Measurements from ENCODE around the gene CD300LD.

Gene CD300LD

DNA sequence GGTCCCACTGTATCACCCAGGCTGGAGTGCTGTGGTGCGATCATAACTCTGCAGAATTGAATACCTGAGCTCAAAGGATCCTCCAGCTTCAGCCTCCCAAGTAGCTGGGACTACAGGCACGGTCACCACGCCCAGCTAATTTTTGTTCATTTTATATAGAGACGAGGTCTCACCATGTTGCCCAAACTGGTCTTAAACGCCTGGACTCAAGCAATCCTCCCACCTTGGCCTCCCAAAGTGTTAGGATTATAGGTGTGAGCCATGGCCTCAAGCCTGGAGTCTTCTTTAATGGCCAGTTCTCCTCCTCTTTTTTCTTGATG is 61.3 kb downstream of the CD300LD start:
- Histone ChIP-seq H3K79me2 (ENCODE audit: control insufficient read depth, insufficient read depth, low read length) (no peaks in the 10 kb centered on the region), H2AK5ac (ENCODE audit: low read length) (no peak overlapping the region), H3K79me1 (ENCODE audit: low read length) (no peaks in the 10 kb centered on the region), H3K18ac (ENCODE audit: low read length) (no peak overlapping the region), H3K4me3 (ENCODE audit: low read length) (no peak overlapping the region), H3K56ac (ENCODE audit: low read length) (no peak overlapping the region), H4K5ac (ENCODE audit: low read length) (no peak overlapping the region), H3K4me1 (ENCODE audit: control insufficient read depth, low read depth, low read length) (no peaks in the 10 kb centered on the region), H3K4ac (ENCODE audit: low read depth, low read length) (no peak overlapping the region), H2BK5ac (ENCODE audit: low read length) (no peak overlapping the region), H3K9ac (ENCODE audit: low read length) (no peak overlapping the region), H3K36me3 (ENCODE audit: control insufficient read depth, insufficient read depth, low read length) (no peaks in the 10 kb centered on the region), H2BK15ac (replicated peaks; ENCODE audit: low read depth) (no peak overlapping the region), H3K23ac (ENCODE audit: low read length) (no peak overlapping the region), H4K8ac (ENCODE audit: low read depth, low read length) (no peak overlapping the region), H2BK120ac (ENCODE audit: low read depth, low read length) (no peak overlapping the region), H3K27ac (ENCODE audit: low read depth, low read length) (no peak overlapping the region), H3K27me3 (ENCODE audit: insufficient read depth, low read length, poor library complexity) (no peaks in the 10 kb centered on the region), H3K4me2 (ENCODE audit: low read length) (no peak overlapping the region)
- no peak for DNase-seq
- no CpG with 5 or more reads among the region's 5 CpGs for WGBS (ENCODE audit: extremely low coverage, insufficient coverage, low lambda C conversion rate)

Measured in mesendoderm (in vitro differentiated cells).